ENCODE data around the gene BRSK2. TPM values are rescaled to one million over a fixed set of nuclear protein-coding genes. Genes with fewer than 3 reads are reported as not detected.

Gene BRSK2
- total RNA-seq, 4 donors from 2014 or later, result 1.4 to 8.6 (median 2.0) TPM

DNA sequence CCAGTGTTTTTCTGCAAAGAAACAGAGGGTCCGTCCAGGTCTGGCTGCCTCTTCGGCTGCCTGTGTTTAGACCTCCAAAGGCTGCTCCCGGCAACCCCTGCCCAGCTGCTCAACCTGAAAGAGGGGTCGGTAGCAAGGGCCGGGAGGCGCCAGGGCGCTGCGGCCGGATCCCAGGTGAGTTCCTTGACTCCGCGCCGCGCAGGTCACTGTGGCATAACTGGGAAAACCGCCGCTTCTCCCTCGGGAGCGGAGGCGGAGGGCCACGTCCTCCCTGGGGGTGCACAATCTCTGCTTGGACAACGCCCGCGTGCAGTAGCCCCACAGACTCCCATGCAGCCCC, 1.0 kb upstream of the BRSK2 start:
- H3K27ac ChIP-seq, result peak overlapping the region in 2 of 4 donors; percentile 77 to 81
- no peaks in the 10 kb centered on the region for H3K36me3 ChIP-seq
- H3K27me3 ChIP-seq, result peaks cover 33% of the 10 kb centered on the region
- no peak for TF ChIP-seq POLR2AphosphoS5 (IDR thresholded peaks at IDR 0.05)
- no peak for TF ChIP-seq POLR2A (IDR thresholded peaks at IDR 0.05)
- TF ChIP-seq, protein P1, sequence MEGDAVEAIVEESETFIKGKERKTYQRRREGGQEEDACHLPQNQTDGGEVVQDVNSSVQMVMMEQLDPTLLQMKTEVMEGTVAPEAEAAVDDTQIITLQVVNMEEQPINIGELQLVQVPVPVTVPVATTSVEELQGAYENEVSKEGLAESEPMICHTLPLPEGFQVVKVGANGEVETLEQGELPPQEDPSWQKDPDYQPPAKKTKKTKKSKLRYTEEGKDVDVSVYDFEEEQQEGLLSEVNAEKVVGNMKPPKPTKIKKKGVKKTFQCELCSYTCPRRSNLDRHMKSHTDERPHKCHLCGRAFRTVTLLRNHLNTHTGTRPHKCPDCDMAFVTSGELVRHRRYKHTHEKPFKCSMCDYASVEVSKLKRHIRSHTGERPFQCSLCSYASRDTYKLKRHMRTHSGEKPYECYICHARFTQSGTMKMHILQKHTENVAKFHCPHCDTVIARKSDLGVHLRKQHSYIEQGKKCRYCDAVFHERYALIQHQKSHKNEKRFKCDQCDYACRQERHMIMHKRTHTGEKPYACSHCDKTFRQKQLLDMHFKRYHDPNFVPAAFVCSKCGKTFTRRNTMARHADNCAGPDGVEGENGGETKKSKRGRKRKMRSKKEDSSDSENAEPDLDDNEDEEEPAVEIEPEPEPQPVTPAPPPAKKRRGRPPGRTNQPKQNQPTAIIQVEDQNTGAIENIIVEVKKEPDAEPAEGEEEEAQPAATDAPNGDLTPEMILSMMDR (IDR thresholded peaks at IDR 0.05), result no peak
- no peak for TF ChIP-seq EP300 (IDR thresholded peaks at IDR 0.05)
- WGBS, 2 donors (ENCODE audit: low coverage in 1 of 2), result 27% methylated on average over 6 of the region's 22 CpGs; no CpG with 5 or more reads in 1 of the 2 donors
- H3K4me3 ChIP-seq, result peak overlapping the region in 1 of 2 donors; percentile 65
- no peaks in the 10 kb centered on the region for H3K9me3 ChIP-seq
- peaks cover 0 to 22% (median 13%) of the 10 kb centered on the region in 3 donors for H3K4me1 ChIP-seq
- no peak for ATAC-seq

DNA sequence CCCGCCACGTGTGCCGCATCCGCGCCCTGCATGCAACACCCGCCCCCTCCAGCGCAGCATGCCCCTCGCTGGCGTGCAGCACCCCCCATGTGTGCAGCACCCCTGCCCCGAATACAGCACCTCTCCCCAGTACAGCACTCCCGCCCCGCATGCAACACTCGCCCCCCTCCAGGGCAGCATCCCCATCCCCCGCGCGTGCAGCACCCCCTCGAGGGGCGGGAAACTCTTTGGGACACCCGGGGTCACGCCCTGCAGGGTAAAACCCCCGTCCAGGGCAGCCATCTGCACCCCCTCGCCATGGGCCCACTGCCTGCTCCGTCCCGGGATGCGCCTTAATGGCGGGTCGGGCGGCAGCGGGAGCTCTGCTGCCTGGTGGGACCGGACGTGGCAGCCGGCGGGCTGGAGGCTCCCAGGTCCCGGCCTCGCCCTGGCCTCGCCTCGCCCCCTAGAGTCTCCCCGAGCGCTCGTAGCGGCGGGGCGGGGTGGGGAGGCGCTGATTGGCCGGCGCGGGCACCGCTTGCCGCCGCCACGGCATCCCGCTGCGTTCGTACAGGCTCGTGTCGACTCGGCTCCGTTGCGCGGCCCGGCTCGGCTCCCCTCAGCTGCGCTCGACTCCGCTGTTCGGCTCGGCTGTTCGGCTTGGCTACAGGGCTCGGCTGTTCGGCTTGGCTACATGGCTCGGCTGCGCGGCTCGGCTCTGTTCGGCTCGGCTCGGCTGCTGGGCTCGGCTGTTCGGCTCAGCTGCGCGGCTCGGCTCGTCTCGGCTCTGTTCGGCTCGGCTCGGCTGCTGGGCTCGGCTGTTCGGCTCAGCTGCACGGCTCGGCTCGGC, 417 bp upstream of the BRSK2 start:
- H3K36me3 ChIP-seq, result no peaks in the 10 kb centered on the region
- peak overlapping the region in 3 of 4 donors; percentile 75 to 81 (median 77) for H3K27ac ChIP-seq
- H3K9me3 ChIP-seq, result no peaks in the 10 kb centered on the region
- TF ChIP-seq, protein P1 (IDR thresholded peaks at IDR 0.05), result peak in 3 of 4 experiments; percentile 13 to 61 (median 39)
- TF ChIP-seq POLR2A (IDR thresholded peaks at IDR 0.05), result no peak
- H3K4me3 ChIP-seq, result peak overlapping the region; percentile 23 to 65
- peaks cover 36% of the 10 kb centered on the region for H3K27me3 ChIP-seq
- no CpG with 5 or more reads among the region's 92 CpGs for WGBS, 2 donors (ENCODE audit: low coverage in 1 of 2)
- peaks cover 0 to 22% (median 13%) of the 10 kb centered on the region in 3 donors for H3K4me1 ChIP-seq
- ATAC-seq, result peak; percentile 98

- H3K27me3 ChIP-seq, result peaks cover 47% of the 10 kb centered on the region
- H3K9me3 ChIP-seq, result no peaks in the 10 kb centered on the region
- H3K36me3 ChIP-seq, result no peaks in the 10 kb centered on the region
- no CpG with 5 or more reads among the region's 73 CpGs for WGBS, 2 donors (ENCODE audit: low coverage in 1 of 2)
- peaks cover 0 to 22% (median 13%) of the 10 kb centered on the region in 3 donors for H3K4me1 ChIP-seq
- peak overlapping the region in 1 of 4 donors; percentile 26 for H3K27ac ChIP-seq
- peak overlapping the region in 1 of 2 donors; percentile 37 for H3K4me3 ChIP-seq
- ATAC-seq, result no peak
- TF ChIP-seq POLR2AphosphoS5 (IDR thresholded peaks at IDR 0.05), result no peak
Measured at GRCh38 chr11:1390569-1391164, 933 bp downstream of the BRSK2 start.

GRCh38 chr11:1391165-1392075, 1.7 kb downstream of the BRSK2 start:
- no peak for TF ChIP-seq POLR2A (IDR thresholded peaks at IDR 0.05)
- TF ChIP-seq, protein P1 (IDR thresholded peaks at IDR 0.05), result no peak
- no peak for TF ChIP-seq POLR2AphosphoS5 (IDR thresholded peaks at IDR 0.05)
- H3K27me3 ChIP-seq, result peaks cover 54% of the 10 kb centered on the region
- 37 to 63% methylated on average over 11 to 16 of the region's 35 CpGs for WGBS, 2 donors (ENCODE audit: low coverage in 1 of 2)

DNA sequence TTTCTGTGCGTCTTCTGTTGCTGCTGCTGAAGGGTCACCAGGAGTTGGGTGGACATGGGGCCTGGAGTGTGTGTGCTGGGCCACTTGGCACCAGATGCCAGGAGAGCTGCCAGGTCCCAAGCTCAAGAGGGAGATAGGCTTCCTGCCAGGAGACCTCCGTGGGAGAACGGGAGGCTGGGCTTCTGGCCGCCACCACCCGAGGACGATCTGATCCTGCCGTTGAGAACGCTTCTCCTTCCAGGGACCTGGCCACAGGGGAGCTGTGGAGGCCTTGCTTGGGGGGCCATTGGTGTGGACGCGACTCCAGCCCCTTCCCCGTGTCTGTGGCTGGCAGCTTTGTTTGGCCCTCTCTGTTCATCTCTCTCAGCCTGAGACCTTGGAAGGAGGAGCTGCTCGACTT, 2.4 kb downstream of the BRSK2 start:
- no peak for ATAC-seq
- Histone ChIP-seq H3K27ac (no peak overlapping the region), H3K4me3 (no peak overlapping the region), H3K36me3 (no peaks in the 10 kb centered on the region), H3K27me3 (peaks cover 61% of the 10 kb centered on the region), H3K9me3 (no peaks in the 10 kb centered on the region), H3K4me1 (peaks cover 0 to 22% (median 13%) of the 10 kb centered on the region in 3 donors)
- WGBS, 2 donors (ENCODE audit: low coverage in 1 of 2), result 72% methylated on average over 2 of the region's 12 CpGs; no CpG with 5 or more reads in 1 of the 2 donors
- TF ChIP-seq, protein P1 (IDR thresholded peaks at IDR 0.05), result no peak
- TF ChIP-seq POLR2A (IDR thresholded peaks at IDR 0.05) (no peak), POLR2AphosphoS5 (IDR thresholded peaks at IDR 0.05) (no peak), EP300 (IDR thresholded peaks at IDR 0.05) (no peak)

More at GRCh38 chr11:1391165-1392075, 1.7 kb downstream of the BRSK2 start:
- H3K27ac ChIP-seq, result peak overlapping the region in 1 of 4 donors; percentile 26
- ATAC-seq, result no peak
- H3K4me1 ChIP-seq, result peaks cover 0 to 22% (median 13%) of the 10 kb centered on the region in 3 donors
- no peaks in the 10 kb centered on the region for H3K9me3 ChIP-seq
- peak overlapping the region in 1 of 2 donors; percentile 37 for H3K4me3 ChIP-seq
- H3K36me3 ChIP-seq, result no peaks in the 10 kb centered on the region

Data from gastroesophageal sphincter (tissue), 4 donors.